Measurements from ENCODE around the gene DCAF11.

DCAF11 gene

GRCh38 chr14:24164518-24164991, 50.0 kb downstream of the DCAF11 start:
- peaks cover 48% of the 10 kb centered on the region for H3K36me3 ChIP-seq (ENCODE audit: insufficient read depth, low read depth, low read length)
- no peak overlapping the region for H3K27ac ChIP-seq (ENCODE audit: low read length)
- no peak overlapping the region for H3K9ac ChIP-seq (ENCODE audit: low read depth, low read length)
- no peaks in the 10 kb centered on the region for H3K27me3 ChIP-seq (ENCODE audit: insufficient read depth, low read length)
- H3K9me3 ChIP-seq (ENCODE audit: insufficient read depth, low read depth, low read length) = no peaks in the 10 kb centered on the region
- H3K4me3 ChIP-seq (ENCODE audit: low read length) = no peak overlapping the region
- peaks cover 7% of the 10 kb centered on the region; the same call in 1 of the 2 replicates for H3K4me1 ChIP-seq (ENCODE audit: insufficient read depth, low read length)

GRCh38 chr14:24165785-24166184, 51.2 kb downstream of the DCAF11 start:
- Histone ChIP-seq H3K27me3 (ENCODE audit: insufficient read depth, low read length) (no peaks in the 10 kb centered on the region), H3K36me3 (ENCODE audit: insufficient read depth, low read depth, low read length) (peaks cover 36% of the 10 kb centered on the region), H3K27ac (ENCODE audit: low read length) (no peak overlapping the region), H3K4me3 (ENCODE audit: low read length) (no peak overlapping the region), H3K9ac (ENCODE audit: low read depth, low read length) (no peak overlapping the region), H3K9me3 (ENCODE audit: insufficient read depth, low read depth, low read length) (no peaks in the 10 kb centered on the region), H3K4me1 (ENCODE audit: insufficient read depth, low read length) (peaks cover 7% of the 10 kb centered on the region; the same call in 1 of the 2 replicates)

GRCh38 chr14:24167469-24168114, 53.0 kb downstream of the DCAF11 start:
- Histone ChIP-seq H3K4me3 (ENCODE audit: low read length) (no peak overlapping the region), H3K9me3 (ENCODE audit: insufficient read depth, low read depth, low read length) (no peaks in the 10 kb centered on the region), H3K36me3 (ENCODE audit: insufficient read depth, low read depth, low read length) (peaks cover 35% of the 10 kb centered on the region), H3K4me1 (ENCODE audit: insufficient read depth, low read length) (no peaks in the 10 kb centered on the region), H3K27me3 (ENCODE audit: insufficient read depth, low read length) (no peaks in the 10 kb centered on the region), H3K9ac (ENCODE audit: low read depth, low read length) (no peak overlapping the region), H3K27ac (ENCODE audit: low read length) (no peak overlapping the region)

GRCh38 chr14:24171422-24172260, 57.1 kb downstream of the DCAF11 start, which contains the start of gene REC8:
Gene REC8, plus strand, starts transcription at chr14:24172080. Its CDS starts 473 bp downstream, at chr14:24172553.
- Histone ChIP-seq H3K4me1 (ENCODE audit: insufficient read depth, low read length) (no peaks in the 10 kb centered on the region), H3K4me3 (ENCODE audit: low read length) (no peak within 1 kb of the TSS), H3K36me3 (ENCODE audit: insufficient read depth, low read depth, low read length) (0 out of 2 replicates have a peak, but pooled peaks cover under 1% of the 10 kb centered on the region), H3K9me3 (ENCODE audit: insufficient read depth, low read depth, low read length) (no peaks in the 10 kb centered on the region), H3K9ac (ENCODE audit: low read depth, low read length) (no peak within 1 kb of the TSS), H3K27me3 (ENCODE audit: insufficient read depth, low read length) (no peaks in the 10 kb centered on the region), H3K27ac (ENCODE audit: low read length) (no peak within 1 kb of the TSS)

- no peak overlapping the region for H3K9ac ChIP-seq (ENCODE audit: low read depth, low read length)
- H3K27ac ChIP-seq (ENCODE audit: low read length) = no peak overlapping the region
- no peaks in the 10 kb centered on the region for H3K4me1 ChIP-seq (ENCODE audit: insufficient read depth, low read length)
- H3K36me3 ChIP-seq (ENCODE audit: insufficient read depth, low read depth, low read length) = no peaks in the 10 kb centered on the region
- no peaks in the 10 kb centered on the region for H3K9me3 ChIP-seq (ENCODE audit: insufficient read depth, low read depth, low read length)
- H3K4me3 ChIP-seq (ENCODE audit: low read length) = no peak overlapping the region
- H3K27me3 ChIP-seq (ENCODE audit: insufficient read depth, low read length) = no peaks in the 10 kb centered on the region
These were observed 57.8 kb downstream of the DCAF11 start for GRCh38 chr14:24172261-24172860.

GRCh38 chr14:24172871-24173281, 58.3 kb downstream of the DCAF11 start:
- Histone ChIP-seq H3K36me3 (ENCODE audit: insufficient read depth, low read depth, low read length) (no peaks in the 10 kb centered on the region), H3K27me3 (ENCODE audit: insufficient read depth, low read length) (no peaks in the 10 kb centered on the region), H3K27ac (ENCODE audit: low read length) (no peak overlapping the region), H3K4me1 (ENCODE audit: insufficient read depth, low read length) (no peaks in the 10 kb centered on the region), H3K4me3 (ENCODE audit: low read length) (no peak overlapping the region), H3K9ac (ENCODE audit: low read depth, low read length) (no peak overlapping the region), H3K9me3 (ENCODE audit: insufficient read depth, low read depth, low read length) (no peaks in the 10 kb centered on the region)
